Measurements from ENCODE around the gene PSMA6. TPM values are rescaled to one million over a fixed set of nuclear protein-coding genes. Genes with fewer than 3 reads are reported as not detected.
"Not testable (repeated sequence)": the region's sequence is repeated elsewhere in the genome, so short reads cannot be mapped to it uniquely, and the experiment has no call there.

PSMA6 gene
- polyA plus RNA-seq, 2 of the 4 experiments (the other 2 are of a cell fraction) = 369 to 395 TPM

- TF ChIP-seq NFE2L2 (conservative IDR thresholded peaks at IDR 0.05; ENCODE audit: low read length) = no peak
- no peak for TF ChIP-seq SMC3 (IDR thresholded peaks at IDR 0.05)
- TF ChIP-seq JUNB (IDR thresholded peaks at IDR 0.05) = no peak
- TF ChIP-seq ESRRA (IDR thresholded peaks at IDR 0.05; ENCODE audit: borderline replicate concordance, low read length) = no peak
- TF ChIP-seq ELK1 (IDR thresholded peaks at IDR 0.05; ENCODE audit: low read depth, low read length) = no peak
- TF ChIP-seq CEBPB (IDR thresholded peaks at IDR 0.05) = peak in 1 of 2 experiments; percentile 65; a peak in 1 of 4 replicates
- no peak for TF ChIP-seq KDM1A (IDR thresholded peaks at IDR 0.05; ENCODE audit: low read depth)
- TF ChIP-seq CHD2 (IDR thresholded peaks at IDR 0.05; ENCODE audit: low read length, partially characterized antibody) = no peak
- TF ChIP-seq GATA3 (IDR thresholded peaks at IDR 0.05; ENCODE audit: borderline replicate concordance) = peak; percentile 60; the same call in 1 of the 2 replicates
- TF ChIP-seq PHF8 (IDR thresholded peaks at IDR 0.05; ENCODE audit: borderline replicate concordance, low read depth) = no peak
- 0 out of 2 replicates have a peak, but pooled peaks have one; percentile 37 for TF ChIP-seq EHF (CRISPR knock-in tag; IDR thresholded peaks at IDR 0.05)
- TF ChIP-seq JUN (IDR thresholded peaks at IDR 0.05) = peak; percentile 43 to 44; a peak in 3 of 5 replicates
- no peak for TF ChIP-seq KDM5A (IDR thresholded peaks at IDR 0.05)
- TF ChIP-seq EP300 (IDR thresholded peaks at IDR 0.05) = peak in 1 of 2 experiments; percentile 46; a peak in 2 of 5 replicates
- TF ChIP-seq NPAS2 (CRISPR knock-in tag; IDR thresholded peaks at IDR 0.05; ENCODE audit: borderline replicate concordance) = no peak
- no peak for TF ChIP-seq RFX5 (IDR thresholded peaks at IDR 0.05)
- no peak for TF ChIP-seq HES2 (IDR thresholded peaks at IDR 0.05)
- TF ChIP-seq MAX (IDR thresholded peaks at IDR 0.05) = peak; percentile 89
- TF ChIP-seq ZFP36 (IDR thresholded peaks at IDR 0.05; ENCODE audit: borderline replicate concordance, partially characterized antibody) = no peak
- TF ChIP-seq CTCF (IDR thresholded peaks at IDR 0.05) = no peak
Observed at GRCh38 chr14:35335388-35336092, 43.4 kb downstream of the PSMA6 start (continued).

- Histone ChIP-seq H3K4me2 (peak overlapping the region; percentile 81), H3K4me1 (peaks cover 82% of the 10 kb centered on the region), H3K27ac (peak overlapping the region; percentile 91 to 97), H3K4me3 (peak overlapping the region; percentile 32)
- not testable (repeated sequence) for ATAC-seq; H3K9me3 ChIP-seq; DNase-seq (ENCODE audit: low read depth in 1 of 2, low spot score in 1 of 2); FAIRE-seq
- 23% methylated on average over 3 of the region's 3 CpGs for WGBS (ENCODE audit: missing lambda C conversion rate)
- ChIA-PET POLR2A (interaction anchor here (0.6 to 2.8 kb wide), 4 partner anchors 44 to 214 kb away, joined by 3 to 45 read pairs (median 8); partner anchors contain the start of genes NFKBIA, PPP2R3C and PSMA6), CTCF (interaction anchor here (0.7 to 1.7 kb wide), 5 partner anchors 41 to 121 kb away, joined by 3 to 7 read pairs (median 4); no protein-coding TSS in a partner anchor)
Observed at GRCh38 chr14:35336171-35336493, 44.0 kb downstream of the PSMA6 start.

Data from A549 (cell line).